ENCODE measurements around the gene DOCK8.
"Not testable (repeated sequence)": the region's sequence is repeated elsewhere in the genome, so short reads cannot be mapped to it uniquely, and the experiment has no call there.

The DOCK8 gene

DNA sequence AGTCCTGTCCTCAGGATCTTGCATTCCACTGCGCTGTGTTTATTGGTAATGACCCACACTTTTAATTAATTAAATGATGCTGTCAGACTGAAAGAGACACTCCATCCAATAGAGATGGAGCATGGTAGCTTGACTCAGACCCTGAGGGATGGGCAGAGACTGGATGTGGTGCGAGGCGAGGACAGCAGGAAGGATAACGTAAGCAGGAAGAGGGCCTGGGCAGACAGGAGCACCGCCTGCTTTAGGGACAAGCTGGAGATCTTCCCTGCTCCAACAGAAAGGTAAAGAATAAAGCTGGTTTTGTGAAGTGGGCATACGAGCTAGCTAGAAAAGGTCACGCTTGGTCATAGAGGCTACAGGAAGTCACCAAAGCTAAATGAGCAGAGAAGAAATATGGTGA is 3.6 kb upstream of the DOCK8 start:
- no peak overlapping the region for H3K4me3 ChIP-seq (replicated peaks; ENCODE audit: low read depth, low read length)
- no peak for DNase-seq (ENCODE audit: extremely low read depth, insufficient read length)
- no peaks in the 10 kb centered on the region for H3K27me3 ChIP-seq (replicated peaks; ENCODE audit: control insufficient read depth, insufficient read depth, low read length)
- no peaks in the 10 kb centered on the region for H3K36me3 ChIP-seq (ENCODE audit: control insufficient read depth, insufficient read depth, low read length)
- TF ChIP-seq, protein P1, sequence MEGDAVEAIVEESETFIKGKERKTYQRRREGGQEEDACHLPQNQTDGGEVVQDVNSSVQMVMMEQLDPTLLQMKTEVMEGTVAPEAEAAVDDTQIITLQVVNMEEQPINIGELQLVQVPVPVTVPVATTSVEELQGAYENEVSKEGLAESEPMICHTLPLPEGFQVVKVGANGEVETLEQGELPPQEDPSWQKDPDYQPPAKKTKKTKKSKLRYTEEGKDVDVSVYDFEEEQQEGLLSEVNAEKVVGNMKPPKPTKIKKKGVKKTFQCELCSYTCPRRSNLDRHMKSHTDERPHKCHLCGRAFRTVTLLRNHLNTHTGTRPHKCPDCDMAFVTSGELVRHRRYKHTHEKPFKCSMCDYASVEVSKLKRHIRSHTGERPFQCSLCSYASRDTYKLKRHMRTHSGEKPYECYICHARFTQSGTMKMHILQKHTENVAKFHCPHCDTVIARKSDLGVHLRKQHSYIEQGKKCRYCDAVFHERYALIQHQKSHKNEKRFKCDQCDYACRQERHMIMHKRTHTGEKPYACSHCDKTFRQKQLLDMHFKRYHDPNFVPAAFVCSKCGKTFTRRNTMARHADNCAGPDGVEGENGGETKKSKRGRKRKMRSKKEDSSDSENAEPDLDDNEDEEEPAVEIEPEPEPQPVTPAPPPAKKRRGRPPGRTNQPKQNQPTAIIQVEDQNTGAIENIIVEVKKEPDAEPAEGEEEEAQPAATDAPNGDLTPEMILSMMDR (IDR thresholded peaks at IDR 0.05; ENCODE audit: insufficient read depth, low read length, poor library complexity, severe bottlenecking), result no peak

DNA sequence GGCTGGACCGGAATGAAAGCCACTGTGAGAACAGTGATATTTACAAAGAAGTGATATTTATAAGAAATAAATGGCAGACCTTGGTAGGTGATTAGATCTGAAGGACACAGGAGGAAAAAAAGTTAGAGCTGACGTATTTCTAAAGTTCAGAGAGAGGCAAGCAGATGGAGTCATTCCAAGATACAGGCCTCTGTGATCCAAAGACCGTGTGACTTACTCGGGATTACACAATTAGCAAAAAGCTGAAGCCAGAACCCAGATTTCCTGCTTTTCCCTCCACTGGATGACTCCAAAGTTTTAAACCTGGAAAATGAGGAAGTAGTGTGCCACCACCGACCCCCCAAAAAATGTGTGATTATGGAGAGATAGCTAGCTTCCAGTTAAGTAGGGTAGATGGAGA is 3.1 kb upstream of the DOCK8 start:
- Histone ChIP-seq H3K4me3 (replicated peaks; ENCODE audit: low read depth, low read length) (no peak overlapping the region), H3K27me3 (replicated peaks; ENCODE audit: control insufficient read depth, insufficient read depth, low read length) (no peaks in the 10 kb centered on the region), H3K36me3 (ENCODE audit: control insufficient read depth, insufficient read depth, low read length) (no peaks in the 10 kb centered on the region)
- DNase-seq (ENCODE audit: extremely low read depth, insufficient read length), result no peak
- TF ChIP-seq, protein P1 (IDR thresholded peaks at IDR 0.05; ENCODE audit: insufficient read depth, low read length, poor library complexity, severe bottlenecking), result no peak

DNA sequence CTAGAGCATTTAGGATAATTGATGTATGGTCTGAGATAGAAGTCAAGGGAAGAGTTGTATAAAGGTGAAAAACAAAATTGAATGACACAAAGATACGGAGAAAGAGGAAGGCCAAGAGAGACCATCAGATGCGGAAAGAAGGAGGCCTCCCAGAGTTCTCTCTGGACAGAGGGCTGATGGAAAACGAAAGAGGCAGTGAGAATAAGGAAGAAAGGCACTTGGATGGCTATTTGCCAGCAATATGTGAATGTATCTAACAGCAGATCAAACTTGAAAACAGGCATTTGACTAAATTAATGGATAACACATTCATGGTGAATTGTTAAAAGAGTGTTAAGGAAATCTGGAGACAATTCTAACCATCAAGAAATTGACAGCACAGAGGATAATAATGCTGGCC is 2.4 kb upstream of the DOCK8 start:
- no peaks in the 10 kb centered on the region for H3K36me3 ChIP-seq (ENCODE audit: control insufficient read depth, insufficient read depth, low read length)
- no peaks in the 10 kb centered on the region for H3K27me3 ChIP-seq (replicated peaks; ENCODE audit: control insufficient read depth, insufficient read depth, low read length)
- no peak for DNase-seq (ENCODE audit: extremely low read depth, insufficient read length)
- TF ChIP-seq, protein P1 (IDR thresholded peaks at IDR 0.05; ENCODE audit: insufficient read depth, low read length, poor library complexity, severe bottlenecking), result no peak
- H3K4me3 ChIP-seq (replicated peaks; ENCODE audit: low read depth, low read length), result no peak overlapping the region

DNA sequence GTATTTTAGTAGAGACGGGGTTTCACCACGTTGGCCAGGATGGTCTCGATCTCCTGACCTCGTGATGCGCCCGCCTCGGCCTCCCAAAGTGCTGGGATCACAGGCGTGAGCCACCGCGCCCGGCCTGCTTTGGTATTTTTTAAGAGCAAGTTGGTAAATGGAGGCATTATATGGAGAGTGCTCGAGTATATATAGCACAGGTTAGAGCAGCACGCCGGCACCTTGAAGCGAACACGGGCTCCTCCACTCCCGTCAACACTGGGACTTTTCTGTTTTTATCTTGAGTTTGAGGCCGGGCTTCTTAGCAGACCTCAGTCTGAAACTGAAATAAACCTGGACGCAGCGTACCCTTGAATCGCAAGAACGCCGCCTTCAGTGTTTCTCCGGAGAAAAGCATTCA is 764 bp upstream of the DOCK8 start:
- H3K27me3 ChIP-seq (replicated peaks; ENCODE audit: control insufficient read depth, insufficient read depth, low read length); DNase-seq (ENCODE audit: extremely low read depth, insufficient read length); H3K36me3 ChIP-seq (ENCODE audit: control insufficient read depth, insufficient read depth, low read length): not testable (repeated sequence)
- H3K4me3 ChIP-seq (replicated peaks; ENCODE audit: low read depth, low read length), result peak overlapping the region; percentile 73

DNA sequence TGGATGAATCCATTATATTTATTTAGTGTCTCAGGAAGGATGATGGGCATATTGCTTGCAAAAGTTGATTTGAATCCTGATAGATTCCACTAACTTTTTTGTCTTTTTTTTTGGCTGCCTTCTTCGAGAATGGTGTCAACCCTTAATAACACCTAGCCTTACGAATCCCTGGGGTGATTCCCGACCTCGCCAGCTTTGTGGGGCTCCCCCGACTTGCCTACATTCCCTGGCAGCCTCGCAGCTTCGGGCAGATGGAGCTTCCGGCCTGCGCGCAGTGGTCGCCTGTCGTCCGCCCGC is 366 bp upstream of the DOCK8 start:
- Histone ChIP-seq H3K27me3 (replicated peaks; ENCODE audit: control insufficient read depth, insufficient read depth, low read length) (no peaks in the 10 kb centered on the region), H3K36me3 (ENCODE audit: control insufficient read depth, insufficient read depth, low read length) (no peaks in the 10 kb centered on the region), H3K4me3 (replicated peaks; ENCODE audit: low read depth, low read length) (peak overlapping the region; percentile 73)
- no peak for DNase-seq (ENCODE audit: extremely low read depth, insufficient read length)
- TF ChIP-seq, protein P1 (IDR thresholded peaks at IDR 0.05; ENCODE audit: insufficient read depth, low read length, poor library complexity, severe bottlenecking), result no peak

DNA sequence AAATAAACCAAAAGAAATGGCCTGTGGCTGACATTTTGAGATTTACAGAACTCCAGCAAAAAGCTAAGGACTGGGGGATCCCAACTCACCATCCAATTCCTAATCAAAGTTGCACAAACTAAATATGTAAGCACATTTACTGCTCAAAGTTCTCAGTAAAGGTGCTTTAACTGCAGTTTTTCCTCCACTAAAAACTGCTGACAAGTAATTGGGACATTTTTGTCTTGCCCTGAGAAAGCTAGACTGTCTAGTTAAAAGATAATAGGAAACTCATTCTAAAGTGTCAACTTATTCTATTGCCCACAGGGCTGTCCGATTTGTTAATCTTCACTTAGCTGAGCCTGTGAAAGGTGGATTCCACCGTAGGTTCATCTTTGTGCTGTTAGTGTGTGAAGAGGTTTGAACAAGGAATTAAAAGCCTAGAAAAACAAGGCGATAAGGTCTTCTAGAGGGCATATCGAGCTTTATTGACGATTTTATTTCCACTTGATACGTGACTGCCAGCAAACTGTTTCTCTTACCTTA is 1.0 kb downstream of the DOCK8 start:
- H3K27me3 ChIP-seq (replicated peaks; ENCODE audit: control insufficient read depth, insufficient read depth, low read length), result no peaks in the 10 kb centered on the region
- TF ChIP-seq, protein P1 (IDR thresholded peaks at IDR 0.05; ENCODE audit: insufficient read depth, low read length, poor library complexity, severe bottlenecking), result no peak

More for the DNA sequence above, 1.0 kb downstream of the DOCK8 start:
- Histone ChIP-seq H3K36me3 (ENCODE audit: control insufficient read depth, insufficient read depth, low read length) (no peaks in the 10 kb centered on the region), H3K4me3 (replicated peaks; ENCODE audit: low read depth, low read length) (peak overlapping the region; percentile 73)
- DNase-seq (ENCODE audit: extremely low read depth, insufficient read length), result no peak

All from GM06990 (cell line).